Loucy (cell line): ENCODE data around the gene BCL2L13.

Experiments used
- EZH2phosphoT487 ChIP-seq: fragments of 200-600 bp; IDR thresholded peaks from 2 replicates; pipeline ENCODE4 v1.6.1; 2018; ENCODE audit warnings: antibody characterized with exemption, mild to moderate bottlenecking, moderate library complexity, borderline replicate concordance
- TF ChIP-seq, protein P1 (sequence below): fragments of 200-600 bp; sonication (generic); conservative IDR thresholded peaks from 2 replicates; pipeline ENCODE4 v1.5.1; 2014; ENCODE audit warnings: mild to moderate bottlenecking, antibody characterized with exemption, low read length

DNA sequence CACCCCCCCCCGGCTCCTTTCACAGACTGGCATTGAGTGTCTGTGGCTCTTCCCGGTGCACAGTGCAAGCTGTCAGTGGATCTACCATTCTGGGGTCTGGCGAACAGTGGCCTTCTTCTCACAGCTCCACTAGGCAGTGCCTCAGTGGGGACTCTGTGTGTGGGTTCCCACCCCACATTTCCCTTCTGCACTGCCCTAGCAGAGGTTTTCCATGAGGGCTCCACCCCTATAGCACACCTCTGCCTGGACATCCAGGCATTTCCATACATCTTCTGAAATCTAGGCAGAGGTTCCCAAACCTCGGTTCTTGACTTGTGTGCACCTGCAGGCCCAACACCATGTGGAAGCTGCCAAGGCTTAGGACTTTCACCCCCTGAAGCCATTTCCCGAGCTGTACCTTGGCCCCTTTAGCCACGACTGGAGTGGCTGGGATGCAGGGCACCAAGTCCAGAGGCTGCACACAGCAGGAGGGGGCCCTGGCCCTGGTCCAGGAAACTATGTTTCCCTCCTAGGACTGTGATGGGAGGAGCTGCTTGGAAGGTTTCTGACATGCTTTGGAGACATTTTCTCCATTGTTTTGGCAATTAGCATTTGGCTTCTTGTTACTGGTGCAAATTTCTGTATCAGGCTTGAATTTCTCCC, 26.0 kb downstream of the BCL2L13 start:
- TF ChIP-seq EZH2phosphoT487, result no peak
- TF ChIP-seq, protein P1, sequence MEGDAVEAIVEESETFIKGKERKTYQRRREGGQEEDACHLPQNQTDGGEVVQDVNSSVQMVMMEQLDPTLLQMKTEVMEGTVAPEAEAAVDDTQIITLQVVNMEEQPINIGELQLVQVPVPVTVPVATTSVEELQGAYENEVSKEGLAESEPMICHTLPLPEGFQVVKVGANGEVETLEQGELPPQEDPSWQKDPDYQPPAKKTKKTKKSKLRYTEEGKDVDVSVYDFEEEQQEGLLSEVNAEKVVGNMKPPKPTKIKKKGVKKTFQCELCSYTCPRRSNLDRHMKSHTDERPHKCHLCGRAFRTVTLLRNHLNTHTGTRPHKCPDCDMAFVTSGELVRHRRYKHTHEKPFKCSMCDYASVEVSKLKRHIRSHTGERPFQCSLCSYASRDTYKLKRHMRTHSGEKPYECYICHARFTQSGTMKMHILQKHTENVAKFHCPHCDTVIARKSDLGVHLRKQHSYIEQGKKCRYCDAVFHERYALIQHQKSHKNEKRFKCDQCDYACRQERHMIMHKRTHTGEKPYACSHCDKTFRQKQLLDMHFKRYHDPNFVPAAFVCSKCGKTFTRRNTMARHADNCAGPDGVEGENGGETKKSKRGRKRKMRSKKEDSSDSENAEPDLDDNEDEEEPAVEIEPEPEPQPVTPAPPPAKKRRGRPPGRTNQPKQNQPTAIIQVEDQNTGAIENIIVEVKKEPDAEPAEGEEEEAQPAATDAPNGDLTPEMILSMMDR, result no peak
